ENCODE results near the gene PRSS48.

DNA sequence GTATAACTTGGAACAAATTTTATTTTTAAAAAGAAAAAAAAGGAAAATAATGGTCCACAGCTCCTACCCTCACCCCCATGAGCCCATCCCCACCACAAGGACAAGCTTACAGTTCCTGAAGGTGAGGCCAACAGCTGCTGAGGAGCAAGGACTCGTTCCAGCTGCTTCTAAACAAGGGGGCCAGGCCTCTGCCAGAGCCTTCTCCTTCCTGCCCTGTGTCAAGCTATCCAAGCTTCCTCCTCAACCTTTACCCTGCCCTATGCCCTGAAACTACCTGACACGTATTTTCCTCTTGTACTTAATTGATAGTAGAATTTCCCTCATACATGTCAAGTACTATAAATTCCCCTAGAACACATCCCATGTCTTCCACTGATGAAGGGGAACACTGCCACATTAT lies 39.7 kb downstream of the PRSS48 start:
- TF ChIP-seq, protein P1, sequence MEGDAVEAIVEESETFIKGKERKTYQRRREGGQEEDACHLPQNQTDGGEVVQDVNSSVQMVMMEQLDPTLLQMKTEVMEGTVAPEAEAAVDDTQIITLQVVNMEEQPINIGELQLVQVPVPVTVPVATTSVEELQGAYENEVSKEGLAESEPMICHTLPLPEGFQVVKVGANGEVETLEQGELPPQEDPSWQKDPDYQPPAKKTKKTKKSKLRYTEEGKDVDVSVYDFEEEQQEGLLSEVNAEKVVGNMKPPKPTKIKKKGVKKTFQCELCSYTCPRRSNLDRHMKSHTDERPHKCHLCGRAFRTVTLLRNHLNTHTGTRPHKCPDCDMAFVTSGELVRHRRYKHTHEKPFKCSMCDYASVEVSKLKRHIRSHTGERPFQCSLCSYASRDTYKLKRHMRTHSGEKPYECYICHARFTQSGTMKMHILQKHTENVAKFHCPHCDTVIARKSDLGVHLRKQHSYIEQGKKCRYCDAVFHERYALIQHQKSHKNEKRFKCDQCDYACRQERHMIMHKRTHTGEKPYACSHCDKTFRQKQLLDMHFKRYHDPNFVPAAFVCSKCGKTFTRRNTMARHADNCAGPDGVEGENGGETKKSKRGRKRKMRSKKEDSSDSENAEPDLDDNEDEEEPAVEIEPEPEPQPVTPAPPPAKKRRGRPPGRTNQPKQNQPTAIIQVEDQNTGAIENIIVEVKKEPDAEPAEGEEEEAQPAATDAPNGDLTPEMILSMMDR (conservative IDR thresholded peaks at IDR 0.05; ENCODE audit: low read length) = no peak
- TF ChIP-seq EZH2phosphoT487 (IDR thresholded peaks at IDR 0.05; ENCODE audit: borderline replicate concordance) = no peak
